Rectal smooth muscle tissue (tissue), 1 donor: ENCODE results near the gene REEP5.

Source experiments
- H3K27ac ChIP-seq: one replicate; pipeline ENCODE4 v1.7.0; 2013; ENCODE audit warnings: low read depth, low read length, inconsistent platforms
- H3K27me3 ChIP-seq: one replicate; pipeline ENCODE4 v1.7.0; 2013; ENCODE audit warnings: low read length; ENCODE audit not compliant: control insufficient read depth, insufficient read depth
- H3K36me3 ChIP-seq: one replicate; pipeline ENCODE4 v1.7.0; 2013; ENCODE audit warnings: low read length; ENCODE audit not compliant: control insufficient read depth, insufficient read depth
- H3K4me1 ChIP-seq: one replicate; pipeline ENCODE4 v1.7.0; 2013; ENCODE audit warnings: low read length; ENCODE audit not compliant: control insufficient read depth, insufficient read depth
- H3K4me3 ChIP-seq: one replicate; pipeline ENCODE4 v1.7.0; 2013; ENCODE audit warnings: low read length
- H3K9ac ChIP-seq: one replicate; pipeline ENCODE4 v1.7.0; 2013; ENCODE audit warnings: low read length

REEP5 gene

DNA sequence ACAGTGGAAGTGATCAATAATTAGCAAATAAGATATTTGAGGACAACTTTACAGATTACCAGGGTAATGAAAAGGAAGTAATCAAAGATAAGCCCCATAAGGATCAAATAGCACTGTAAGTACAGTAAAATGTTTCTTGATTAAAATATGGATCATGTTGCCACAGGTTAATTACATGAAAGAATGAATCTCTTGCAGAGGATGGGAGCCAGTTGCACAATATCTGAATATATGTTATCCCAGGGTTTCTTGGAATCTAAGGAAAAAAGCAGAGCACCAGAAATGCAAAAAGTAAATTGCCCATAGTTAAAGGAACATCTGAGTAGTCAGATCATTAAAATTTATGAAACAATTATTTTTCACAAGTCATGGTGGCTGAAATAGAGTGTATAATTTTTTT lies 74.7 kb downstream of the REEP5 start:
- H3K27me3 ChIP-seq, result no peaks in the 10 kb centered on the region
- H3K4me1 ChIP-seq, result no peaks in the 10 kb centered on the region
- no peaks in the 10 kb centered on the region for H3K36me3 ChIP-seq
- H3K9ac ChIP-seq, result no peak overlapping the region
- no peak overlapping the region for H3K4me3 ChIP-seq
- no peak overlapping the region for H3K27ac ChIP-seq

DNA sequence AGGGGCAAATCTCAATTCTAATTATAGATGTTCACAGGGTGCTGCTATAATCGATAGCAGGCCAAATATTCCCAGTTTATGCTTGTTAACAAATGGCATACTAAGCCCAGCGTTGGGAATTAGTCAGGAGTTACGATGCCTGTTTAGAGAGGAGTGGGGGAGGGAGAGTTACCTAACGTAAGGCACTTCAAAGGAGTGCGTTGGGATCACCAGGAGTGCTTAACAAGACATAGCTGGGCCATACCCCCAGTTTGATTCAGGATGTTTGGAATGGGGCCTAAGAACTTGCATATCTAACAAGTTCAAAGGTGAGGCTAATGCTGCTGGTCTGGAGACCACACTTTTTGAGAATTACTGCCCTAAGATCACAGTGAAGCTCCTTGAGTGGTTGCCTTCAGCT lies 75.5 kb downstream of the REEP5 start:
- Histone ChIP-seq H3K9ac (no peak overlapping the region), H3K27me3 (no peaks in the 10 kb centered on the region), H3K4me3 (no peak overlapping the region), H3K36me3 (no peaks in the 10 kb centered on the region), H3K27ac (no peak overlapping the region), H3K4me1 (no peaks in the 10 kb centered on the region)

DNA sequence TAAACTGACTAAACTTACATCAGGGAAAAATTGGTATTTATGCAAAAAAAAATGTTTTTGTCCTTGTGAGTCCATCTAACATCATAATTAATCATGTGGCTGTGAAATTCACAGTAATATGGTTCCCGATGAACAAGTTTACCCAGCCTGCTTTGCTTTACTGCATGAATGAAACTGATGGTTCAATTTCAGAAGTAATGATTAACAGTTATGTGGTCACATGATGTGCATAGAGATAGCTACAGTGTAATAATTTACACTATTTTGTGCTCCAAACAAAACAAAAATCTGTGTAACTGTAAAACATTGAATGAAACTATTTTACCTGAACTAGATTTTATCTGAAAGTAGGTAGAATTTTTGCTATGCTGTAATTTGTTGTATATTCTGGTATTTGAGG lies 77.5 kb downstream of the REEP5 start:
- H3K27me3 ChIP-seq, result no peaks in the 10 kb centered on the region
- no peaks in the 10 kb centered on the region for H3K36me3 ChIP-seq
- H3K4me1 ChIP-seq, result no peaks in the 10 kb centered on the region
- H3K9ac ChIP-seq, result no peak overlapping the region
- no peak overlapping the region for H3K4me3 ChIP-seq
- no peak overlapping the region for H3K27ac ChIP-seq

DNA sequence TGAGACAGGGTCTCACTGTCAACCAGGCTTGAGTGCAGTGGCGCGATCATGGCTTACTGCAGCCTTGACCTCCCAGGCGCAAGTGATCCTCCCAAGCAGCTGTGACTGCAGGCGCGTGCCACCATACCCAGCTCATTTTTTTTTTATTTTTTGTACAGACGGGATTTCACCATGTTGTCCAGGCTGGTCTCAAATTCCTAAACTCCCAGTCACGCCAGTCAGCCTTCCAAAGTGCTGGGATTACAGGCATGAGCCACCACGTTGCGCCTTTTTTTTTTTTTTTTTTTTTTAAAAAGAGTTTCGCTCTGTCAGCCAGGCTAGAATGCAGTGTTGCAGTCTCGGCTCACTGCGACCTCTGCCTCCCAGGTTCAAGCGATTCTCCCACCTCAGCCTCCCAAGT lies 88.1 kb downstream of the REEP5 start:
- H3K9ac ChIP-seq, result no peak overlapping the region
- H3K27ac ChIP-seq, result no peak overlapping the region
- H3K36me3 ChIP-seq, result peaks cover 6% of the 10 kb centered on the region
- H3K4me1 ChIP-seq, result no peaks in the 10 kb centered on the region
- H3K27me3 ChIP-seq, result no peaks in the 10 kb centered on the region
- no peak overlapping the region for H3K4me3 ChIP-seq

DNA sequence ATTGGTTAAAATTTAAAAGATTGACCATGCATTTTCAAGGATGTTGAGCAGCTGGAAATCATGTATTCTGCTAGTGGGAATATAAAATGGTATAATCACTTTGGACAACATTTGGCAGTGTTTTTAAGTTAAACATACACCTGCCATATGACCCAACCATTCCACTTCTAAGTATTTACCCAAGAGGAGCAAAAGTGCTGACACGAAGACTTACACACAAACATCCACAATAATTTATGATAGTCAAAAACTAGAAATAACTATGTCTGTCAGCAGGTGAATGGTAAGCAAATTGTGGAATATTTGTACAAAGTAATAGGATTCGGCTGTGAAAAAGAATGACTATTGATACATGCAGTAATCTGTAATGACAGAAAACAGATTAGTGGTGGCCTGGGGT lies 91.6 kb downstream of the REEP5 start:
- Histone ChIP-seq H3K36me3 (no peaks in the 10 kb centered on the region), H3K4me3 (no peak overlapping the region), H3K9ac (no peak overlapping the region), H3K4me1 (no peaks in the 10 kb centered on the region), H3K27ac (no peak overlapping the region), H3K27me3 (no peaks in the 10 kb centered on the region)
